HG02943 (cell line): ENCODE data around the gene PTPRD.

Experiments used
- ATAC-seq: cut with Tn5 transposase; IDR thresholded peaks from one replicate; pipeline ENCODE4 v1.9.1; 2021; ENCODE audit warnings: mild to moderate bottlenecking, low read depth, moderate library complexity; ENCODE audit not compliant: unreplicated experiment

Gene PTPRD

GRCh38 chr9:8895106-8895860, 1717.5 kb downstream of the PTPRD start:
- no peak for ATAC-seq

GRCh38 chr9:8890695-8891094, 1722.1 kb downstream of the PTPRD start:
- ATAC-seq = no peak

GRCh38 chr9:8889100-8889499, 1723.7 kb downstream of the PTPRD start:
- ATAC-seq = no peak

DNA sequence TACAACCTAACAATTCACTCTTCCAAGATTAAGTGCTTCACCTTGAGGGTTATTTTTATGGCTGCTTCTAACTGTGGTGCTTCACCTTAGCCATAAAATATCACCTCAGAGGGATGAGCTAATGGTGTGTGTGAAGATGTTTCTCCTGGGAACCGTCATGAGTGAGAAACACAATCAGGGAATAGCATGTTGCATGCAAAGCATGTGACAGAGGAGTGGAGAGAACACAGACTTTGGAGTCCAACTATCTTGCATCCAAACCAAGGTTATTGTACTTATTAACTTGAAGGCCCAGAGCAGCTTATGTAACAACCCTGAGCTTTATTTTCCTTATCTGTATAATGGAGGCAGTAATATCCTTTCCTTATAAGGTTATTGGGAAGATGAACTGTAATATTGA, 1724.2 kb downstream of the PTPRD start:
- no peak for ATAC-seq

DNA sequence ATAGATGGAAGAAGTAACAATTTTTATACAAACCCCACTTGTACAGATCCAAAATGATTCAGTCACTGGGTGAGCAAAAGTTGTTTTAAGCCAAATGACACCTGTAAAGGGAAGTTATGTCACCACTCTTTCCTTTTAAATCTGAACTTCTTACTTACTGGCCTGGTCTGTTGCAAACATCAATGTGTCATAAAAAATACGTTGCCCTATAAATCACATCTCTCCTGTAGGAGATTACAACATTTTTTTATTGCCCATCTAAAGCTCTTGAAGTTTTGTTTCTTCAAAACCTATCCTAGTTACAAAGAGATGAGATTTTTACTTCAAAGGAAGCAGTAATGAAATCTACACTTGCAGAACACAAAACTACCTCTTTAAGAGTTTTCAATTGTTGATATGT, 1725.4 kb downstream of the PTPRD start:
- no peak for ATAC-seq

DNA sequence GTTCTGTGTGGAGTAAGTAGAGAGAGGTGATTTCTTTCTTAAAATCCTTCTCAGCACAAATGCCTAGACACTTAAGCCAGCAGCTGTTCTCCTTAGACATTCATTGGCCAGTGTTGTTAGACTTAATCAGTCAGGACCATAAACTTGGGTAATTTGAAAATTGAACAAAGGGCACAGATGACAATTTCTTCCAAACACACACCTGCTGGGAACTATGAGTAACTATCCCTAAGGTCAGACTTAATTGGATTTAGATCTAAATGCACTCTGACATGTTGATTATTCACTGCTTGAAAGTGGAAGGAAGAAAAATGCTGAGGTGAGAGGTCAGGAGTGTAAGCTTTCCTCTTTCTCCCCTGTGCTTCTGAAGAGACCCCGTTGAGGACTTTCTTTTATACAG, 1729.5 kb downstream of the PTPRD start:
- ATAC-seq = no peak

- no peak for ATAC-seq
These were observed 1732.7 kb downstream of the PTPRD start for GRCh38 chr9:8880060-8880459.

DNA sequence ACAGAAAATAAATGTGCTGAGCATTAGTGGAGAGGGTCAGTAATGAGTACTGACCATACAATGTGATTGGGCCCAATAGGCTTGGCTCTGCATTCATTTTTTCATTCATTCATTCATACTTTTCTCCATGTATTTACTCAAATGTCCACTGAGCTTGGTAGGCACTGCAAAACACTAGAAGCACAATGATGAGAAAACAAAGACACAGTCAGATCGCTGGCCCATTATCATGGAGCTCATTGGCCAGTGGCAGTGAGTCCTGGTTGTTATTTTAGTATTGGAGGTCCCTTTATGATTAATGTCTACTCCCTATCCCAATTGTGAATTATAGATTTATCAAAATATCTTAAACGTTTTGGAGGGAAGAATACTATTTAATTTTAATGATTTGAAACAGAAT, 1733.5 kb downstream of the PTPRD start:
- ATAC-seq = no peak

- ATAC-seq = no peak
These were observed 1734.9 kb downstream of the PTPRD start for GRCh38 chr9:8877753-8878494.

DNA sequence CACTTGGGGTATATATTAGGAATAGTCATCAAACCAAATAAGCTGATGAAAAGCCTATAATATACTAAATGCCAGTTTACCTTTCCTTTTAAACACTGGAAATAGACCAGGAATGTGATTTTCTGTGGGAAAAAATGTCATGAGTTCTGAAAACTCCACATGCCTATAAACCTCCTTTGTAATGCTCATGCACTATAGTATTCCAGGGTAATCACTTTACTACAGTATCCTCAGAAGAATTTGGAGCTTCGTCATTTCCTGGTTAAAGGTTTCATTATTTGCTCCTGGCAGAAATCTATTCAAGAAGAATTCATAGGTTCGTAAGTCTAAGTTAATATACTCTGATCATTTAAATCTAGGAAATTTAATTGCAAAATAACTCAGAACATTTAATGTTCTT, 1736.5 kb downstream of the PTPRD start:
- no peak for ATAC-seq

DNA sequence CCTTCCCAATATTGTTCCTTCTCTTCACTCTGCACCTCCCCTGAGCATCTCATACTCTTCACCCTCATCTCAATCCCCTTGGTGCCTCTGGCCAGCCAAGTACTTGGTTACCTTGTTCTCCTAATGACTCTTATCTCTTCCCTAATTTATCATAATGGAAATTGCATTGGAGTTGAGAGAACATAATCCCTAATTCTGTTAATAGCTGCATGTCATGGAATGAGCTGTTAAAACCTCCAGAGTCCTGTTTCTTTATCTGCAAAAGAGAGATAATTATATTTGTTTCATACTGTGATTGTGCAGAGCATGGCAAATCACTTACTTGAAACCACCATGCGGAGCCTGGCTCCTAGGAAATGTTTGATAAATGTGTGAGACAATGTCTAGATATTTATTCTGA, 1738.3 kb downstream of the PTPRD start:
- no peak for ATAC-seq

- no peak for ATAC-seq
These were observed 1740.0 kb downstream of the PTPRD start for GRCh38 chr9:8872802-8873201.

GRCh38 chr9:8871796-8872445, 1740.9 kb downstream of the PTPRD start:
- ATAC-seq = no peak

DNA sequence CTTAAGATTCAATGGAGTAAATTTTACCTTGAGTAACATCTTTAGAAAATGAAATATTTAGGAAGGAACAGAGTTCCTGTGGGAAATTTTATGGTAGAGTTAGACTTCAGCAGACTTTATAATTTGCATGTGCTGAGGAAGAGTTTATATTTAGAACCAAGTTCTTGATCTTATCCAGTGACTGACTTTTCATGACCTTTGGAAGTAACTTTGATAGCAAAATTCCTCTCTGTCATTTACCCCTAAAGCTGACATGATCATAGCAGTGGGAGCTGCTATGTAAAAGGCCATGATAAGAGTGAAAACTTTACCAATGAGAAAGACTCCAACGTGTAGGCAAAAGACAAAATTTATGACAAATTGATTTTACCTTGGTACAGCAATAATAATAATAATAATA, 1741.4 kb downstream of the PTPRD start:
- no peak for ATAC-seq

GRCh38 chr9:8869812-8870211, 1743.0 kb downstream of the PTPRD start:
- ATAC-seq = no peak

DNA sequence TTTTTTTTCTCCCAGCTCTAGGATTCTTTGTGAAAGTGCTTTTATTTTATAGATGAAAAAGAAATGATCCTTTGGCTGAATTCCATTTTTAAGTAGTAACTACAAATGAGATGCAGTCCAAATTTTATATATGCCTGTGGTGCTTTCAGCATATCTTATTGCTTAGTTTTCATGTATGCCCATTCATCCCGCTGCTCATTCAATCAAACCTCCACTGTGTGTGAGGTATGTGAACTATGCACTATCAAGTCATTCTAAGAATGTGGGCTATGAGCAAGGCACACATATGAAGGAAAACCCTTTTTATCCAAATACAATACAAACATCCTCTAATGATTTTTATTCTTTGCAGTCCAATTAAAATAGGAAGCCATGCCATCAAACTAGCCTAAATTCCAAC, 1744.2 kb downstream of the PTPRD start:
- no peak for ATAC-seq

DNA sequence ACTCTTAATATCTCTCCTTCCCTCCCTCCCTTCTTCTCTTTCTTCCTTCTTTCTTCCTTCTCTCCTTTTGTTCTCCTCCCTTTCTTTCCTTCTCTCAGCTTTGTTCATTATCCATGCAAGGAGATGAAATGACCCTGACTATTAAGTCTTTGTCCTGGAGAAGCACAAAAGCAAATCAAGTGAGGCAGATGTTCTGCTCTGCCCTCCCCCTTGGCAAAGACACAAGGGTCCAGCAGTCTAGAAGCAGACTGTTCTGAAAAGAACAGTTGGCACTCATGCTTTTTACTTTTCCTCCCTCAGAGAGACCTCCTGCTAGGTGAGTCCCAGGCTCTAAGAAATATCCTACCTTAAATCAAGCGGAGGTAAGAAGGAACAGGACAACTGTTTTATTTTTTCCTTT, 1745.7 kb downstream of the PTPRD start:
- no peak for ATAC-seq

GRCh38 chr9:8864545-8864896, 1748.3 kb downstream of the PTPRD start:
- ATAC-seq = no peak

DNA sequence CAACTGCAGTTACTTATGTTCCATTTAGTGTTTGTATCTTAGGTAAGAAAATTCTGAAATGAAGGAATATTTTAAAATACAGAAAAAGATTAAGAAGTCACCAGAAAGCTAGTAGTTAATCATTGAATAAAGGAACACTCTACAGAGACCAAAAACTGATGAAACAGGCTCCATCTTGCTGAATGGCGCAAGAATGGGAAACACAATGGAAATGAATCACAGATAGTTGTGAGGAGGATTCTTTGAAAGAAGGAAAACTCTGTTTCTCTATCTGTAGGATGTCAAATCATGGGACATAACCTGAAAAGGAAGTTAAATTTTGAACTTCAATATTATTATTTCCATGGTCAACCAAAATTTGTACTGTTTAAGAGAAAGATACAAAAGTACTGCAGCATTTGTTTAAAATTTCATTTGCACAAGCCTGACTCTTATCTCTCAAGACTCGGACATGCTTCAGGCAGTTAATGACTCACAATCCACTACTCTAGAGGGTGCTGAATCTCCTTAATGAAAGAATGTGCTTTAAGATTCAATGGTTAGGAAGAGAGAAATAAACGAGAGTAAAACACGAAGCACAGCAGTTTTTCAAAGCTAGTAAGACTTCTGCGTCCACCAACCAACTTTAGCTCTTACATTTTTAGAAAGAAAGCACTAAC, 1748.8 kb downstream of the PTPRD start:
- ATAC-seq = no peak

GRCh38 chr9:8863069-8863468, 1749.7 kb downstream of the PTPRD start:
- ATAC-seq = no peak

DNA sequence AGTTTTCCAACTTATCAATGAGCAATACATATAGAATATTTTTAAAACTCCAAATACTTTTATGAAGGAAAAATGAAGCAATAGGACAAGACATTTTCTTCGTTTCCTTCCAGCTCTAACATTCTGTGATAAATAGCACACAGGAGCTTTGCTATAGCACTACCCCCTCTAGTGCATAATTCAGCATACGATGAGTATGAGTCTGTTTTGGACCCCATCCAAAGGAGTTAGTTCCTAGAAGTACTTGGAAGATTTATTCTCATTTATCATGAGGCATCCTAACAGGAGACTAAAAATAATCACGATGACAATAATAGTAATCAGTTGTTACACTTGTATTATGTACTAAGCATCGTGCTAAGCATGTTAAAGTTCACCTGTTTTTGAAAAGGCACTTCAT, 1751.9 kb downstream of the PTPRD start:
- ATAC-seq = no peak
